GM18526 (cell line): ENCODE results near the gene TMEM14B.
A peak's percentile ranks its signal among the peaks of the same experiment; 100 is the strongest.

Experiments
- POLR2A ChIP-seq: IDR thresholded peaks from 3 replicates; pipeline ENCODE4 v1.6.1; 2011; ENCODE audit not compliant: insufficient read length; ENCODE audit errors: extremely low read depth

Gene TMEM14B

DNA sequence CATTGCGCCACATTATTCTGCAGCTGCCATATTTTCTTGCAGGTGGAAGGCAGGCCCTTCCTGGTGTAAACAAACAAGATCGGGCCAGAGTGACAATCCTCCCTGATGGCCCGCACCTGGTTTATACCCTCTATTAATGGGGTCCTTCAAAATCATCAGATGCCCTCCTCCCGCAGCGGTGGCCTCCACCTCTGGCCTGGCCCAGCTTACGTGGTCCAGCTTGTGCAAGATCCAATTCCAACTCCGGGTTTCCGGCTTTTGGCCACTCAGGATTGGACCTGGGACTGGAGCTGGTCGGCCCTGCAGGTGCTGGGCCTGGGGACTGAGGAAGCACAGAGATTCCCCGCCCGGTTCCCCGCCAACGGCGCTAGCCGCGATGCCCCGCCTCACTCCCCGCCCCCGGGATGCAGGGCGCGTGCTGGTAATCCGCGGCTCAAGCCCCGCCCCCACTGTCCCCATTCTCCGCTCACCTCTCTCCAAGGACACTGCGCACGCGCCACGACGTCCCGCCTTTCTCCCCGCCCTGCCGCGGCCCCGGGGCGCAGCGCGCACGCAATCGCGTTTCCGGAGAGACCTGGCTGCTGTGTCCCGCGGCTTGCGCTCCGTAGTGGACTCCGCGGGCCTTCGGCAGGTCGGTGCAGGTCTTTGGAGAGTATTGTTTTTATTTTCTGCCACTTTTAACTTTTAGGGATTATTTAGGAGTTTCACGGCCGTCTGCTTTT, at the start of gene TMEM14B:
Gene TMEM14B (plus strand): TSS at position 555 of the 722 bp plus-strand sequence. CDS start 1,441 bp downstream, outside the sequence.
- TF ChIP-seq POLR2A: peak; percentile 94

DNA sequence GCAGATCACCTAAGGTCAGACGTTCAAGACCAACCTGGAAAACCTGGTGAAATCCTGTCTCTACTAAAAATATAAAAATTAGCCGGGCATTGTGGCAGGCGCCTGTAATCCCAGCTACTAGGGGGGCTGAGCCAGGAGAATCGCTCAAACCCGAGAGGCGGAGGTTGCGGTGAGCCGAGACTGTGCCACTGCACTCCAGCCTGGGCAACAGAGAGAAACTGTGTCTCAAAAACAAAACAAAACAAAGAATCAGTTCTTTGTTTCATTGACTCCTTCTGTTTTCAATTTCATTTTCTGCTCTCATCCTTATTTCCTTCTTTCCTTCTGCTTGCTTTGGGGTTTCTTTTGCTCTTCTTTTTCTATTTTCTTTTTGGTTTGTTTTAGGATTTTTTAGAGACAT, 33.6 kb upstream of the TMEM14B start:
- TF ChIP-seq POLR2A: no peak

DNA sequence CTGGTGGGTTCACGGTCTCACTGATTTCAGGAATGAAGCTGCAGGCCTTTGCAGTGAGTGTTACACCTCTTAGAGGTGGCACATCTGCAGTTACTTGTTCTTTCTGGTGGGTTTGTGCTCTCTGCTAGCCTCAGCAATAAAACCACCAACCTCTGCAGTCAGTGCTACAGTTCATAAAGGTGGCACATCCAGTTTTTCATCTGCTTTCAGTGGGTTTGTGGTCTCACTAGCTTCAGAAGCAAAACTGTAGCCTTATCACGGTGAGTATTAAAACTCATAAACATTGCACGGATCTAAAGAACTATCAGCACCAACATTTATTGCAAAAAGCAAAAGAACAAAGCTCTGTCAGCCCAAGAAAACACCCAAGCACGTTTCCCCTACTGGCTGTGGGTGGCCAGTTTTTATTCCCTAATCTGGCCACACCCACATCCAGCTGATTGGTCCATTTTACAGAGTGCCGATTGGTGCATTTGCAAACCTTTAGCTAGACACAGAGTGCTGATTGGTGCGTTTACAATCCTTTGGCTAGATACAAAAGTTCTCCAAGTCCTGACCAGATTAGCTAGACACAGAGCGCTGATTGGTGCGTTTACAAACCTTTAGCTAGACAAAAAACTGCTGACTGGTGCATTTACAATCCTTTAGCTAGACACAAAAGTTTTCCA, 28.2 kb upstream of the TMEM14B start:
- no peak for TF ChIP-seq POLR2A

DNA sequence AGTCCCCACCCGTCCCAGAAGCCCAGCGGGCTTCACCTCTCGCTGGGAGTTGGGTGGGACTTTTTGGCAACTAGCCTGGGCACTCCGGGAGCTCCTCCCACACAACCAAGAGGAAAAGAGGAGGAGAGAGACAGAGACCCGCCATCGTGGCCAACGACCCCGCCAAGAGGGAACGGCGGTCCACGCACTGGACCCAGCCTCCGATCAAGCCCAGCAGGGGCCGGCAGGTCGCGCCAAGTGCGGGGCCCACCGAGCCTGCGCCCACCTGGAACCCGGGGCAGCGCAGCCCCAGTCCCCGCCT, 27.7 kb upstream of the TMEM14B start:
- no peak for TF ChIP-seq POLR2A

DNA sequence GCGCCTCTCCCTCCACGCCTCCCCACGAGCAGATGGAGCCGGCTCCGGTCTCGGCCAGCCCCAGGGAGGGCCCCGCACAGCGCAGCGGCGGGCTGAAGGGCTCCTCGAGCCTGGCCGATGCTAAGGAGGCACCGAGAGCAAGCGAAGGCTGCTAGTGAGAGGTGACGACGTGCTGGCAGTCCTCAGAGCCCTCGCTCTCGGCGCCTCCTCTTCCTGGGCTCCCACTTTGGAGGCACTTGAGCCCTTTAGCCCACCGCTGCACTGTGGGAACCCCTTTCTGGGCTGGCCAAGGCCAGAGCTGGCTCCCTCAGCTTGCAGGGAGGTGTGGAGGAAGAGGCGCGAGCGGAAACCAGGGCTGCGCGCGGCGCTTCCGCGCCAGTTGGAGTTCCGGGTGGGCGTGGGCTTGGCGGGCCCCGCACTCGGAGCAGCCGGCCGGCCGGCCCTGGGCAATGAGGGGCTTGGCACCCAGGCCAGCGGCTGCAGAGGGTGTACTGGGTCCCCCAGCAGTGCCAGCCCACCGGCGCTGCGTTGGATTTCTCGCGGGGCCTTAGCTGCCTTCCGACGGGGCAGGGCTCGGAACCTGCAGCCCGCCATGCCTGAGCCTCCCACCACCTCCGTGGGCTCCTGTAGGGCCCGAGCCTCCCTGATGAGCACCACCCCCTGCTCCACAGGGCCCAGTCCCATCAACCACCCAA, 27.2 kb upstream of the TMEM14B start:
- no peak for TF ChIP-seq POLR2A

DNA sequence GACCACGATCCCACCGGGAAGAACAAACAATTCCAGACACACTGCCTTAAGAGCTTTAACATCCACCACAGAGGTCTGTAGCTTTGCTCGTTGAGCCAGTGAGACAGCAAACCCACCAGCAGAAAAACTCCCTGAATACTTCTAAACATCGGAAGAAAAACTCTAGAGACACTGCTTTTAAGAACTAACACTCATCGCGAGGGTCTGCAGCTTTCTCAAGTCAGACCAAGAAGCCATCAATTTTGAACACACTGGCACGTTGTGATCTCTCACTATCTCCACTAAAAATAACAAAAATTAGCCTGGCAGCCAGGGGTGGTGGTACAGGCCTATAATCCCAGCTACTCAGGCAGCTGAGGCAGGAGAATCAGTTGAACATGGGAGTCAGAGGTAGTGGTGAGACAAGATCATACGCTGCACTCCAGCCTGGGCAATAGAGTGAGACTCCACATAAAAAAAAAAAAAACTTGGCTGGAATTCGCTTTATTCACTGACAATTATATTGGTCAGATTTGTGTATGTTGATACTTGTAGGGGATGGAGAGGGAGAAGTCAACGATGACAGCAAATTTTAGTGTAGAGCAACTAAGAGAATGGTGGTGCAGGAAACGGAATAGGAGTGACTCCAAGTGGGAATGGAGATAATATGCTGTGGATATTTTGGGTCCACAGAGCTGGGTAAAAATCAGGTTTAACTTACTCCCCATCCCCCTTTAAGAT, 25.6 kb upstream of the TMEM14B start:
- TF ChIP-seq POLR2A: no peak

DNA sequence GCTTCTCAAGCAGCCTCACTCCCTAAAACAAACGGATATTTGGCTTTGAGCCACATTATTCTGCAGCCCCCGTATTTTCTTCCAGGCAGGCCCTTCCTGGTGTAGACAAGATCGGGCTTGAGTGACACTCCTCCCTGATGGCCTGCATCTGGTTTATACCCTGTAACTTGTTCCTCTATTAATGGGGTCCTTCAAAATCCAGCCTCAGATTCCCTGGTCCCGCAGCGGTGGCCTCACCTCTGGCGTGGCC, 25.1 kb upstream of the TMEM14B start:
- TF ChIP-seq POLR2A: no peak

DNA sequence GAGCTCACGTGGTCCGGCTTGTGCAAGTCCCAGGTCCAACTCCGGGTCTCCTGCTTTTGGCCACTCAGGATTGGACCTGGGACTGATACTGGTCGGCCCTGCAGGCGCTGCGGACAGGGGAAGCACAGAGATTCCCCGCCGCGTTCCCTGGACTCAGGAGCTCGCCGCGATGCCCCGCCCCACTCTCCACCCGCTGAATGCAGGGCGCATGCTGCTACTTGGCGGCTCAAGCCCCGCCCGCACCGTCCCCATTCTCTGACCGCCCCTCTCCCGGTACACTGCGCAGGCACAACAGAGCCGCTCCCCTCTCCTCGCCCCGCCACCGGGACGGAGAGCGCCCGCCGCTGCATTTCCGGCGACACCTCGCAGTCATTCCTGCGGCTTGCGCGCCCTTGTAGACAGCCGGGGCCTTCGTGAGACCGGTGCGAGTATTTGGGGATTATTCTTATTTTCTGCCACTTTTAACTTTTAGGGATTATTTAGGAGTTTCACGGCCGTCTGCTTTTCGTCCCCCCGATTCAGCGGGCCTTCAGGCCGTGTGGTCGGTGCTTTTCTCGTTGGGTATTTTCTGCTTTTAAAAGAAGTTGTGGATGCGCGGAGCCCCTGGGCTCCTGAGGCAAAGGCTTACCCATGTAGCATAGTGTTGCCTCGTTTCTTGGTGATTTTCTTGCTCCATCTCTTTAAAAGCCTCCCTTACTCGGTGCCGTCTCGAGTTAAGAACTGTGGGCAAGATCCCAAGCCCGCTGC, 24.6 kb upstream of the TMEM14B start, which contains the start of gene TMEM14C:
Gene TMEM14C (plus strand): TSS at position 251 of the 747 bp plus-strand sequence. CDS start 1,544 bp downstream, outside the sequence.
- TF ChIP-seq POLR2A: peak; percentile 81

DNA sequence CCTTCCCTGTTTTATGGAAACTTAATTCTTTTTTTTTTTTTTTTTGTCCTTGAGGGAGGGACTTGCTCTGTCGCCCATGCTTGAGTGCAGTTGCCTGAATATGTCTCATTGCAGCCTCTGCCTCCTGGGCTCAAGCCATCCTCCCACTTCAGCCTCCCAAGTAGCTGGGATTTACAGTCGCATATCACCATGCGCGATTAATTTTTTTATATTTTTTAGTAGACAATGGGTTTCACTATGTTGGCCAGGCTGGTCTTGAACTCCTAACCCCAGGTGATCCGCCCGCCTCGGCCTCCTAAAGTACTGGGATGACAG, 24.1 kb upstream of the TMEM14B start:
- no peak for TF ChIP-seq POLR2A

DNA sequence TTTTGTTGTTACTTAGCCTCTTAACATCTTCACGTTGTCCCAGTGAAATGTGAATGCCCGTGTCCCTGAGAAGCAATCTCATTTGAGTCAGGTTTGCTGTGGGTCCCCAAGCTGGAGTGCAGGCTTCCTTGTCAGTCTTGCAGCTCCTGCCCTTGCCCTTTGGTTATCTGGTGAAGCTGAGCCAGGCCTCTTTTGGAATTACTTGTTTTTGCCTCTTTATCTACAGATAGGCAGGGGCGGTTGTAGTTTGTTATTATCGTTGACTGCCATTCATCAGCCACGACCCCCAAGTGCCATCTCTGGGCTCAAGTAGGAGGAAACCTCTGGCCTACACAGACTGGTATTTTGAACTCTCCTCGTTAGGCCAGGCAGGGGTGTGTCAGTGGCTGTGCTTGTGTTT, 22.6 kb upstream of the TMEM14B start:
- no peak for TF ChIP-seq POLR2A

DNA sequence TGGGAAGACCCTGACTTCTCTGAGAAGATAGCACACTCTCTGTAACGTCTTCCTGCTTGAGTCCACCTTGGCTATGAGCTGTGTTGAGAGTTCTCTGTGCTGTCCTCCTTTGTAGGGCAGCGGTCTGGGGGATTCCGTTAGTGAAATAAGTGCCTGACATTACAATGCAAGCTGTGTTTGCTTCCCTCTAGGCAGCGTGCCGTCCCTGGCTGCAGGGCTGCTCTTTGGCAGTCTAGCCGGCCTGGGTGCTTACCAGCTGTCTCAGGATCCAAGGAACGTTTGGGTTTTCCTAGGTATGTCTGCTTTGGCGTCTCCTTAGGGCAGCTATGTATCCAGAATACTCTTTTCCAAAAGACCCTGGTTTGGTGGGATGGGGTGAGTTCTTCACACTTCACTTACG, 21.9 kb upstream of the TMEM14B start:
- TF ChIP-seq POLR2A: no peak

DNA sequence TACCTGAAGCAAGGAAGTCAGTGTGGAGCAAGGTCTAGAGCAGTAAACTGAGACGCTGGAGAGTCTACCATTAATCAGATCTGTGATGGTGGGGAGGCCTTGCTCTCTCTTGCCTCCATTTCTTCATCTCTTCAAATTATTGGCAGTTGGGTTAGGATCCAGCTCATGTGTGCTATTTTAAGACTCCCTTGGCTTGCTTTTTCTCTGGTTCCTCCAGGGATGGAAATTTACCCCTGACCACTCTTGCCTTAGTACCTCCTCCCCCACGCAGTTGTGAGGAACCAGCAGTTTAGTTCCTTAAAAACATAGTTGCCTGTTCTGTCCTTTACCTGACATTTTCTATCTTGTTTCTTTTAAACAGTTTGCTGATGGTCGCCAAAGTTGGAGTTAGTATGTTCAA, 17.4 kb upstream of the TMEM14B start:
- no peak for TF ChIP-seq POLR2A

DNA sequence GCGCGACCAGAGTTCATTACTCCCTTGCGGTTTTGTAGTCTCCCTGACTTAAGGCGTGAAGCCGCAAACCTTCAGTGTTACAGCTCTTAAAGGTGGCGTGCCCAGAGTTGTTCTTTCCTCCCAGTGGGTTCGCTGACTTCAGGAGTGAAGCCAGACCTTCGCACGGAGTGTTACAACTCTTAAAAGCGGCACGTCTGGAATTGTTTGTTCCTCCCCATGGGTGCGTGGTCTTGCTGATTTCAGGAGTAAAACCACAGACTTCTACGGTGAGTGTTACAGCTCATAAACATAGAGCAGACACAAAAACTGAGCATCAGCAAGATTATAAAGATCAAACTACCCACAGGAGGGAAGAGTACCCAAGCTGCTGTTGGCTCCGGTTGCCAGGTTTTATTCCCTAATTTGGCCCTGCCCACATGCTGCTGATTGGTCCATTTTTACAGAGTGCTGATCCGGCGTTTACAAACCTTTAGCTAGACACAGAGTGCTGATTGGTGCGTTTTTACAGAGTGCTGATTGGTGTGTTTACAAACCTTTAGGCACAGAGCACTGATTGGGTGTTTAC, 14.4 kb upstream of the TMEM14B start:
- TF ChIP-seq POLR2A: no peak

DNA sequence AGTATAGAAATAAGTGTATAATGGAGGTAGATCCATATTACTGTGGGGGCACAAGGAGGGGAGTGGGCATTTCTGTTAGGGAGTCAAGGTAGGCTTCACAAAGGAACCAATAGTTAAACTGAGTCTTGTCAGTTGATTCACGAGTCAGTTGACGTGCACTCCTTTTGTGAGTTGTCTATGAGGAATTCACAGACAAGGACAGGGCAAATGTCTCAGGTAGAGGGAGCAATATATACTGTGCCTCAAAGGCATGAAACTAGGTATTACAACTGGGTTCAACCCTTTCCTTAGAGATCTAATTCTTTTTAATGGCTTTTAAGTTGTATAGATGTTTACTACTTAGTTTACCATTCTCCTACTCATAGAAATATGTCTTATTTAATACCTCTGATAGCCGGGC, 13.7 kb upstream of the TMEM14B start:
- no peak for TF ChIP-seq POLR2A

DNA sequence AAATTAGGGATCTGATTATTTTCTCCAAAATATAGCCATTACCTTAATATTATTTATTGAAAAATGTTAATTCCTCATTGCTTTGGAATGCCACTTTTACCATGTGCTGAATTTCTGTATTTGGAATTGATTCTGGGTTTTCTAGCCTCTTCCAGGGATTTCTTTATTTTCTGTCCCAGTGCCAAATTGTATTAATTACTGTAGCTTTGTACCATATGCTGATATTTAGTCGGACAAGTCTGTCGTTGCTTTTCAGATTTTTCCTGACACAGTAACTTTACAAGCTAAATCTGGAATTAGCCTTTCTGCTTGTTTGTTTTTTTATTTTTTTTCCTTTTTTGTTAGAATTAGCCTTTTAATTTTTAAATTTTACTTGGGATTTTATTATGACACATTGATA, 10.9 kb upstream of the TMEM14B start:
- TF ChIP-seq POLR2A: no peak
